ENCODE results near the gene ARHGEF1. TPM values are rescaled to one million over a fixed set of nuclear protein-coding genes. Genes with fewer than 3 reads are reported as not detected.

The ARHGEF1 gene
- total RNA-seq, 1 experiment from 2014 or later: 106 TPM

GRCh38 chr19:41847351-41848105 lies 35.5 kb upstream of the ARHGEF1 start:
- Mint-ChIP-seq H3K36me3 (ENCODE audit: insufficient read depth, unreplicated experiment) (no peaks in the 10 kb centered on the region), H3K4me3 (ENCODE audit: unreplicated experiment) (no peak overlapping the region), H3K27ac (ENCODE audit: low read depth, unreplicated experiment) (no peak overlapping the region), H3K27me3 (ENCODE audit: insufficient read depth, unreplicated experiment) (peaks cover 52% of the 10 kb centered on the region), H3K9me3 (ENCODE audit: unreplicated experiment) (peaks cover 11% of the 10 kb centered on the region), H3K4me1 (ENCODE audit: insufficient read depth, unreplicated experiment) (no peaks in the 10 kb centered on the region)
- no peak for DNase-seq (ENCODE audit: unreplicated experiment)
- CTCF ChIA-PET: interaction anchor here (0.7 to 2.6 kb wide), 3 partner anchors 11 to 83 kb away, joined by 3 to 12 read pairs (median 3); no protein-coding TSS in a partner anchor
- intact Hi-C loops (cut with micrococcal nuclease): no loop called here
- POLR2A ChIA-PET: no interaction called here
- TF ChIP-seq CTCF (IDR thresholded peaks at IDR 0.05; ENCODE audit: unreplicated experiment): no peak
- no TSS peak for BruUV-seq (replicated peaks)

- Mint-ChIP-seq H3K36me3 (ENCODE audit: insufficient read depth, unreplicated experiment) (no peaks in the 10 kb centered on the region), H3K9me3 (ENCODE audit: unreplicated experiment) (peaks cover 9% of the 10 kb centered on the region), H3K27me3 (ENCODE audit: insufficient read depth, unreplicated experiment) (peaks cover 54% of the 10 kb centered on the region), H3K27ac (ENCODE audit: low read depth, unreplicated experiment) (no peak overlapping the region), H3K4me1 (ENCODE audit: insufficient read depth, unreplicated experiment) (no peaks in the 10 kb centered on the region), H3K4me3 (ENCODE audit: unreplicated experiment) (no peak overlapping the region)
- no peak for DNase-seq (ENCODE audit: unreplicated experiment)
- ChIA-PET POLR2A (interaction anchor here (0.6 kb wide), 1 partner anchor 12 kb away, joined by 4 read pairs; the partner anchor contains the start of gene RPS19), CTCF (interaction anchor here (0.6 to 4.5 kb wide), 2 partner anchors 13 to 277 kb away, joined by 4 to 29 read pairs; no protein-coding TSS in a partner anchor)
- no peak for TF ChIP-seq CTCF (IDR thresholded peaks at IDR 0.05; ENCODE audit: unreplicated experiment)
- BruUV-seq (replicated peaks): no TSS peak
- intact Hi-C loops (cut with micrococcal nuclease): no loop called here
Observed at GRCh38 chr19:41848666-41849065, 34.3 kb upstream of the ARHGEF1 start.

GRCh38 chr19:41849067-41849466 lies 33.9 kb upstream of the ARHGEF1 start:
- Mint-ChIP-seq H3K4me3 (ENCODE audit: unreplicated experiment) (no peak overlapping the region), H3K27ac (ENCODE audit: low read depth, unreplicated experiment) (no peak overlapping the region), H3K27me3 (ENCODE audit: insufficient read depth, unreplicated experiment) (peaks cover 54% of the 10 kb centered on the region), H3K4me1 (ENCODE audit: insufficient read depth, unreplicated experiment) (no peaks in the 10 kb centered on the region), H3K36me3 (ENCODE audit: insufficient read depth, unreplicated experiment) (no peaks in the 10 kb centered on the region), H3K9me3 (ENCODE audit: unreplicated experiment) (peaks cover 5% of the 10 kb centered on the region)
- intact Hi-C loops (cut with micrococcal nuclease): no loop called here
- no peak for DNase-seq (ENCODE audit: unreplicated experiment)
- ChIA-PET POLR2A (no interaction called here), CTCF (interaction anchor here (0.6 to 4.5 kb wide), 2 partner anchors 14 to 277 kb away, joined by 4 to 29 read pairs; no protein-coding TSS in a partner anchor)
- no peak for TF ChIP-seq CTCF (IDR thresholded peaks at IDR 0.05; ENCODE audit: unreplicated experiment)
- BruUV-seq (replicated peaks): no TSS peak

GRCh38 chr19:41850381-41850780 lies 32.6 kb upstream of the ARHGEF1 start:
- Mint-ChIP-seq H3K27ac (ENCODE audit: low read depth, unreplicated experiment) (no peak overlapping the region), H3K27me3 (ENCODE audit: insufficient read depth, unreplicated experiment) (peaks cover 61% of the 10 kb centered on the region), H3K36me3 (ENCODE audit: insufficient read depth, unreplicated experiment) (no peaks in the 10 kb centered on the region), H3K4me3 (ENCODE audit: unreplicated experiment) (no peak overlapping the region), H3K9me3 (ENCODE audit: unreplicated experiment) (no peaks in the 10 kb centered on the region), H3K4me1 (ENCODE audit: insufficient read depth, unreplicated experiment) (no peaks in the 10 kb centered on the region)
- no peak for TF ChIP-seq CTCF (IDR thresholded peaks at IDR 0.05; ENCODE audit: unreplicated experiment)
- CTCF ChIA-PET: interaction anchor here (0.5 to 4.5 kb wide), 4 partner anchors 8 to 30 kb away, joined by 4 to 29 read pairs (median 8); no protein-coding TSS in a partner anchor
- DNase-seq (ENCODE audit: unreplicated experiment): no peak
- no TSS peak for BruUV-seq (replicated peaks)
- POLR2A ChIA-PET: interaction anchor here (0.6 kb wide), 1 partner anchor 26 kb away, joined by 5 read pairs; no protein-coding TSS in a partner anchor
- intact Hi-C loops (cut with micrococcal nuclease): no loop called here

Data from MCF 10A (cell line).